WTC11 (cell line): ENCODE results near the gene LRRC8D. TPM values are rescaled to one million over a fixed set of nuclear protein-coding genes. Genes with fewer than 3 reads are reported as not detected.

Experiments used
- ATAC-seq: fragments of 200-7000 bp; cut with Tn5 transposase; 2 replicates; pipeline ENCODE4 v1.10.0; 2021; ENCODE audit warnings: mild to moderate bottlenecking, moderate library complexity
- CTCF ChIA-PET: fragments of 300-600 bp; sonication (Branson Sonifier 250); formaldehyde crosslinking; loops from one replicate; lab custom pipeline; 2021; ENCODE audit warnings: antibody characterized with exemption; lab: Charles Lee
- POLR2A ChIA-PET: fragments of 350-600 bp; sonication (Branson Sonifier 250); formaldehyde crosslinking; loops from one replicate; lab custom pipeline; 2021; ENCODE audit warnings: antibody characterized with exemption; lab: Charles Lee
- DNase-seq: peaks from one replicate; pipeline ENCODE4 v3.0.0; 2021; ENCODE audit warnings: low spot score
- H3K27ac Mint-ChIP-seq: 2 replicates; pipeline ENCODE4 v1.8.0; 2021; ENCODE audit warnings: mixed read lengths
- H3K27me3 Mint-ChIP-seq: 2 replicates; pipeline ENCODE4 v1.8.0; 2021; ENCODE audit warnings: low read depth, mild to moderate bottlenecking, moderate library complexity, mixed read lengths
- H3K36me3 Mint-ChIP-seq: 2 replicates; pipeline ENCODE4 v1.8.0; 2021; ENCODE audit warnings: mixed read lengths
- H3K4me1 Mint-ChIP-seq: 2 replicates; pipeline ENCODE4 v1.8.0; 2022; ENCODE audit warnings: mixed read lengths
- H3K4me3 Mint-ChIP-seq: 2 replicates; pipeline ENCODE4 v1.8.0; 2021; ENCODE audit warnings: mild to moderate bottlenecking, moderate library complexity, mixed read lengths
- H3K9me3 Mint-ChIP-seq: 2 replicates; pipeline ENCODE4 v1.8.0; 2021; ENCODE audit warnings: mixed read lengths
- ATF6 ChIP-seq: sonication (generic); formaldehyde crosslinking; IDR thresholded peaks from 2 replicates; pipeline ENCODE4 v1.8.1; 2023; ENCODE audit warnings: mild to moderate bottlenecking, missing genetic modification reagents
- ETV6 ChIP-seq: sonication (generic); formaldehyde crosslinking; IDR thresholded peaks from 2 replicates; pipeline ENCODE4 v1.8.1; 2022; ENCODE audit warnings: mild to moderate bottlenecking, missing genetic modification reagents
- HMGXB4 ChIP-seq: sonication (generic); formaldehyde crosslinking; IDR thresholded peaks from 2 replicates; pipeline ENCODE4 v1.8.1; 2023; ENCODE audit warnings: mild to moderate bottlenecking, moderate library complexity, missing genetic modification reagents
- IRF2 ChIP-seq: sonication (generic); formaldehyde crosslinking; IDR thresholded peaks from 2 replicates; pipeline ENCODE4 v1.8.0; 2022; ENCODE audit warnings: low read depth, missing genetic modification reagents, borderline replicate concordance
- KAT7 ChIP-seq: sonication (generic); formaldehyde crosslinking; IDR thresholded peaks from 2 replicates; pipeline ENCODE4 v1.8.1; 2023; ENCODE audit warnings: missing genetic modification reagents, mild to moderate bottlenecking, borderline replicate concordance
- NFATC4 ChIP-seq: fragments of 250-450 bp; sonication (Bioruptor Pico); IDR thresholded peaks from 2 replicates; pipeline ENCODE4 v1.9.0; 2021; ENCODE audit warnings: mild to moderate bottlenecking
- NFYB ChIP-seq: sonication (generic); formaldehyde crosslinking; conservative IDR thresholded peaks from 2 replicates; pipeline ENCODE4 v1.8.0; 2022; ENCODE audit warnings: low read depth, missing genetic modification reagents
- NR2C2 ChIP-seq: sonication (generic); formaldehyde crosslinking; IDR thresholded peaks from 2 replicates; pipeline ENCODE4 v1.8.0; 2022; ENCODE audit warnings: mild to moderate bottlenecking, missing genetic modification reagents
- PREB ChIP-seq: sonication (generic); formaldehyde crosslinking; IDR thresholded peaks from 2 replicates; pipeline ENCODE4 v1.8.1; 2022; ENCODE audit warnings: mild to moderate bottlenecking, missing genetic modification reagents, moderate library complexity, borderline replicate concordance
- ZNF263 ChIP-seq: sonication (generic); formaldehyde crosslinking; IDR thresholded peaks from 2 replicates; pipeline ENCODE4 v1.8.1; 2022; ENCODE audit warnings: low read depth, mild to moderate bottlenecking, moderate library complexity, missing genetic modification reagents
- ZNF281 ChIP-seq: sonication (generic); formaldehyde crosslinking; IDR thresholded peaks from 2 replicates; pipeline ENCODE4 v1.8.0; 2023; ENCODE audit warnings: mild to moderate bottlenecking, missing genetic modification reagents
- ZNF396 ChIP-seq: fragments of 250-450 bp; sonication (Bioruptor Pico); IDR thresholded peaks from 2 replicates; pipeline ENCODE4 v1.8.0; 2021; ENCODE audit warnings: mild to moderate bottlenecking, moderate library complexity, borderline replicate concordance
- ZNF423 ChIP-seq: fragments of 250-450 bp; sonication (Bioruptor Pico); IDR thresholded peaks from 2 replicates; pipeline ENCODE4 v2.1.2; 2022; ENCODE audit warnings: mild to moderate bottlenecking, moderate library complexity
- ZNF532 ChIP-seq: fragments of 250-450 bp; sonication (Bioruptor Pico); IDR thresholded peaks from 2 replicates; pipeline ENCODE4 v1.9.0; 2021; ENCODE audit warnings: mild to moderate bottlenecking, borderline replicate concordance
- total RNA-seq: library from RNA; stranded (reverse); gene quantifications from 3 replicates; pipeline ENCODE4 v1.2.3, GENCODE V29; 2021

The LRRC8D gene
- total RNA-seq, 1 experiment from 2014 or later = 42.6 TPM

- no peak for TF ChIP-seq ETV6 (CRISPR knock-in tag)
- no peak for TF ChIP-seq KAT7 (CRISPR knock-in tag)
- no peak for TF ChIP-seq NFYB
- no peak for TF ChIP-seq IRF2 (CRISPR knock-in tag)
- H3K9me3 Mint-ChIP-seq = peaks cover 10% of the 10 kb centered on the region
- H3K4me1 Mint-ChIP-seq = peaks cover 64% of the 10 kb centered on the region
- peaks cover 38% of the 10 kb centered on the region for H3K36me3 Mint-ChIP-seq
- H3K27me3 Mint-ChIP-seq = no peaks in the 10 kb centered on the region
- ATAC-seq (no peak), DNase-seq (no peak)
- no peak overlapping the region for H3K4me3 Mint-ChIP-seq
- CTCF ChIA-PET = no interaction called here
- POLR2A ChIA-PET = no interaction called here
- no peak overlapping the region for H3K27ac Mint-ChIP-seq
Measured at GRCh38 chr1:89936694-89937093, 115.9 kb downstream of the LRRC8D start.

- ATAC-seq = no peak
- no peak overlapping the region for H3K4me3 Mint-ChIP-seq
- ChIA-PET POLR2A (no interaction called here), CTCF (no interaction called here)
- H3K27ac Mint-ChIP-seq = peak overlapping the region; percentile 88
- H3K27me3 Mint-ChIP-seq = no peaks in the 10 kb centered on the region
- DNase-seq = no peak
- TF ChIP-seq ATF6 (no peak), ZNF396 (CRISPR knock-in tag) (no peak), HMGXB4 (no peak), ZNF281 (CRISPR knock-in tag) (no peak), ZNF532 (no peak), IRF2 (CRISPR knock-in tag) (no peak), ZNF263 (CRISPR knock-in tag) (no peak), NFATC4 (CRISPR knock-in tag) (no peak), NFYB (no peak), KAT7 (CRISPR knock-in tag) (no peak), NR2C2 (no peak), ZNF423 (CRISPR knock-in tag) (no peak), PREB (CRISPR knock-in tag) (no peak)
- peaks cover 23% of the 10 kb centered on the region for H3K36me3 Mint-ChIP-seq
- H3K9me3 Mint-ChIP-seq = no peaks in the 10 kb centered on the region
- H3K4me1 Mint-ChIP-seq = peaks cover 54% of the 10 kb centered on the region
Measured at GRCh38 chr1:89938171-89939055, 117.6 kb downstream of the LRRC8D start.
